NB4 (cell line): ENCODE results near the gene GATA5.

Source experiments
- CTCF ChIP-seq: IDR thresholded peaks from one replicate; pipeline ENCODE4 v1.5.1; 2012; ENCODE audit warnings: low read depth, low read length
- POLR2A ChIP-seq: IDR thresholded peaks from 2 replicates; pipeline ENCODE4 v1.6.1; 2011; ENCODE audit warnings: mild to moderate bottlenecking; ENCODE audit not compliant: insufficient read length; ENCODE audit errors: extremely low read depth
- TF ChIP-seq, protein P1 (sequence below): IDR thresholded peaks from 2 replicates; pipeline ENCODE4 v1.6.1; 2011; ENCODE audit warnings: low read depth, low read length

DNA sequence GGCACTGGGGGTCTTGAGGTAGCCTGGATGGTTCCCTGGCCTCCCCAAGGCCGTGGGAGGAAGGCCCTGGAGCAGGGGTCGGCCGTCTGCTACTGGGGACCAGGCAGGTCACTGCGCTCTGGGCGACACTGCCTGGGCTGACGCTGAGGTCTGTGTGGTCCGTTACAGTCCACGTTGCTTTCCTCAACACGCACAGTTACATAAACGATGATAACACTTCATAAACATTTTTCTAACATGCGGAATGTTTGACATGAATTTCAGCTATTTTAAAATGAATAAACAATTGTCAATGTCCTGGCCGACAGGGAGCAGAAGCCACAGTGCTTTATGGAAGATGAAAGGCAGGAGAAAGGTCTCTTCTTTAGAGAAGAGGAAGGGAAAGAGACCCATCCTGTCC lies 38.3 kb downstream of the GATA5 start:
- TF ChIP-seq POLR2A: no peak
- no peak for TF ChIP-seq CTCF
- TF ChIP-seq, protein P1, sequence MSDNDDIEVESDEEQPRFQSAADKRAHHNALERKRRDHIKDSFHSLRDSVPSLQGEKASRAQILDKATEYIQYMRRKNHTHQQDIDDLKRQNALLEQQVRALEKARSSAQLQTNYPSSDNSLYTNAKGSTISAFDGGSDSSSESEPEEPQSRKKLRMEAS: no peak
